ENCODE results near the gene RBM5.

GRCh38 chr3:50130436-50130835 lies 41.7 kb downstream of the RBM5 start:
- TF ChIP-seq, protein P1, sequence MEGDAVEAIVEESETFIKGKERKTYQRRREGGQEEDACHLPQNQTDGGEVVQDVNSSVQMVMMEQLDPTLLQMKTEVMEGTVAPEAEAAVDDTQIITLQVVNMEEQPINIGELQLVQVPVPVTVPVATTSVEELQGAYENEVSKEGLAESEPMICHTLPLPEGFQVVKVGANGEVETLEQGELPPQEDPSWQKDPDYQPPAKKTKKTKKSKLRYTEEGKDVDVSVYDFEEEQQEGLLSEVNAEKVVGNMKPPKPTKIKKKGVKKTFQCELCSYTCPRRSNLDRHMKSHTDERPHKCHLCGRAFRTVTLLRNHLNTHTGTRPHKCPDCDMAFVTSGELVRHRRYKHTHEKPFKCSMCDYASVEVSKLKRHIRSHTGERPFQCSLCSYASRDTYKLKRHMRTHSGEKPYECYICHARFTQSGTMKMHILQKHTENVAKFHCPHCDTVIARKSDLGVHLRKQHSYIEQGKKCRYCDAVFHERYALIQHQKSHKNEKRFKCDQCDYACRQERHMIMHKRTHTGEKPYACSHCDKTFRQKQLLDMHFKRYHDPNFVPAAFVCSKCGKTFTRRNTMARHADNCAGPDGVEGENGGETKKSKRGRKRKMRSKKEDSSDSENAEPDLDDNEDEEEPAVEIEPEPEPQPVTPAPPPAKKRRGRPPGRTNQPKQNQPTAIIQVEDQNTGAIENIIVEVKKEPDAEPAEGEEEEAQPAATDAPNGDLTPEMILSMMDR (IDR thresholded peaks at IDR 0.05), result no peak
- no peak for TF ChIP-seq ZFX (IDR thresholded peaks at IDR 0.05; ENCODE audit: borderline replicate concordance)

Data from 22Rv1 (cell line).